NCI-H1694 (cell line): ENCODE measurements around the gene PPM1L.

Experiments used
- DNase-seq: peaks from one replicate; lab custom pipeline; 2025; lab: John Stamatoyannopoulos, UW

The PPM1L gene

GRCh38 chr3:160808838-160809237, 52.8 kb downstream of the PPM1L start:
- DNase-seq, result no peak

- no peak for DNase-seq
These were observed 53.4 kb downstream of the PPM1L start for GRCh38 chr3:160809453-160809852.

DNA sequence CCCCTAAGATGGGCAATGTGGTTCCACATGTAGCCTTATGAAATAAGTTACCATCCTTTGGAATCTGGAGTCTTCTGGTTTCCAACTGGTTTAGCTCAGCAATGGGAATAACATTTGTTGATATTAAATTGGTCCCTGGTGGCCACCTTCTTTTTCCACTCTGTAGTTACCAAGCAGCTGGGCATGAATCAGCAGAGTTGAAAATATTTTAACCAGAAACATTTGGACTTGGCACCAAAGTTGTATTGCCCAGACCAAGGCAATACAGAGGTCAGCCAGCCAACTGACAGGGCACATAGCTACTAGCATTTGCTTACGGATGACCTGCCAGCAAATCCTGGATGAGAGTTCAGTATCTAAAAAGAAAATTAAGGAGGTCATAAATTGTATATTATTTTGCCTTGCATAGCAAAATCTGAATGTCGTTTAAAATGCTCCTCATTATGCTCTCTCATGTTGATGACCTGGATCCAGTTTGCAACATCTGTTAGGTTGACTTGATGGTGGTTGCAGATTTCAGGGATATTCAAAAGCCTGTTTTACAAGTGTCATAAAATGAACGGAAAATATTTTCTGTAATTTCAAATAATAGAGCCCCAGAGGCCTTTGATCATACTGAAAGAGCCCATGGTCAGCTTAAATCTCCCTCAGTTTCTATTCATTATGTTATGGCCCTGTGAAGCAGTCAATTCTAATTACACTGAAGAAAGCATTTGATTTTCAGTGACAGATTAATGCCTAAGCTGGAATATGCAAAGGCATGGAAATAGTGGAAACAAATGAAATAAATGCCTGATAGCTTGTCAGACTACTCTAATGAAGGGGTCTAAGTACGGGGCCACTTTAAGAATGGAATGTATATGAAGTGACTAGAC, 54.6 kb downstream of the PPM1L start:
- DNase-seq, result peak; percentile 22

DNA sequence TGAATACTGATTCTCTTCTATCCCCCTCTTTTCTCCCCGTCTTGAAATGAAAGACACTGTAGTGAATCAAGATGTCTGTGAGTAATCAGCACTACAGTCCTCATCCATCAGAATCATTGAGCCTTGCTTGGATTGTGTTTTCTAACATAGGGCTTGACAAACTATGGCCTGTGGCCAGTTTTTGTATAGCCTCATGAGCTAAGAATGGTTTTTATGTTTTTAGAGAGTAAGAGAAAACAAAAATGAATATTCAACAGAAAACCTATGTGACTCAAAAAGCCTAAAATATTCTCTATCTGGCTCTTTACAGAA, 55.2 kb downstream of the PPM1L start:
- DNase-seq, result no peak

DNA sequence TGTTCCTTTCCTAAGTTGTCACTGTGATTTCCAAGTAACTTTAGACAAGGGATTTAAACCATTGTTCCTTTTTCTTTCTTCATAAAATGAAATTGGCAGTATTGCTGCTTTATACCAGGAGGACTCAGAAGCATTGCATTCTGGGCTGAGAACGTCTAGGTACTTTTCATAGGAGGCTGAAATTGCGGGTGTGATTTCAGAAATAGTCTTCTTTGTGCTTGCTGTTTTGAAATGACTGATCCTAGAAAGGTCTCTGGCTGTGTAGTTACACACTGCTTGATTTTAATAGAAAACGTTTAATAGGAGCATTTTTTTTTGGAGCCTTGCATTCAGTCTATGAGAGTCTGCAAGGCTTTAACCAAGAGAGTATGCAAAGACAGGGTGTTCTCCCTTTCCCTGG, 56.3 kb downstream of the PPM1L start:
- no peak for DNase-seq

DNA sequence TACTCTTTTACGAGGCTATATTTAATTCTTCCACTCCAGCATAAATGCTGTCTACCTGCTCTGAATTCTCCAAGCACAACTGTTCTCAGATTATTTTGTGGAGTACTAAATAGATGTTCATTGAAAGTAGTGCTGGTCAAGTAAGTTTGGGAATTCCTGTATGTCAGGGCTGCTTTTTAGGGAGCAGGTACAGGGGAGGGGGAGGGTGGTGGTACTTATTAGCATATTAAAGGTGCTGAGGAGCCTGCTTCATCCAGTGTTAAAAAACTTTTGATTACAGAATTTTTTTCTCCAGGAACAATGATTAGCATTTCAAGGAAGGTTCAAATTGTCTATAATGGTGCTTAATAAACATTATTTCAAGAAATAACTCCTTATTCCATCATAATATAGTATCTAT, 59.2 kb downstream of the PPM1L start:
- no peak for DNase-seq

DNA sequence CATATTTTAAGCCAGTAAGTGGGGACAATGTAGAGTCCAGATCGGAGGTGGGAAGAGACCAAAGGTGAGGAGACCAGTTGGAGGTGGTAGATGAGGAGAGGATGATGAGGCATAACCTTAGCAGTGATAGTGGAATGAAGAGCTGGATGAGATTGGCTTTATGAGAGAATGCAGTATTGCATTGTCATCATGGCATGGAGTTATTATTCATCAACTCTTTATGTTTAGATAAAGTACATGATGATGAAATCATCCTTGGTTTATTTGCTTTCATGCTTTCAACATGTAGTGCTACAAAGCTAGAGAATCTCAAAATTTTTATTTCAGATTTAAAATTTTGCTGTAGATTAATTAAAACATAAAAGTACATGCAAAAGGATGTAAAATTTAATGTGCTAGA, 64.0 kb downstream of the PPM1L start:
- DNase-seq, result no peak

GRCh38 chr3:160820430-160820829, 64.4 kb downstream of the PPM1L start:
- DNase-seq, result no peak

- DNase-seq, result no peak
These were observed 66.9 kb downstream of the PPM1L start for GRCh38 chr3:160822936-160823335.

GRCh38 chr3:160825311-160825800, 69.3 kb downstream of the PPM1L start:
- no peak for DNase-seq

GRCh38 chr3:160826408-160826807, 70.4 kb downstream of the PPM1L start:
- DNase-seq, result no peak

- no peak for DNase-seq
These were observed 71.0 kb downstream of the PPM1L start for GRCh38 chr3:160826991-160827390.

DNA sequence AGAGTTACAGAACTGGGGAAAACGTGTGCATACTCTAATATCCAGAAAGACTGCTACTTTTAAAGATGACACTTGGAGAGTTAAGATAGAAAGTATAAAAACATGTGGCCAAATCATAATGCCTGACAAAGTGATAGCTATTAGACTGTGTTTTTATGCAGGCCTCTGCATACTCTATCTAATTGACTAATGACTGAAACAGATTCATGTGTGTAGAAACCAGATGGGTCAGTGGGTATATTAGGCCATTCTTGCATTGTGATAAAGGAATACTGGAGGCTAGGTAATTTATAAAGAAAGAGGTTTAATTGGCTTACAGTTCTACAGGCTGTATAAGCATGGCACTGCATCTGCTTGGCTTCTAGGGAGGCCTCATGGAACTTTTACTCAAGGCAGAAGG, 71.5 kb downstream of the PPM1L start:
- no peak for DNase-seq

GRCh38 chr3:160828880-160829279, 72.8 kb downstream of the PPM1L start:
- DNase-seq, result no peak

GRCh38 chr3:160829486-160830009, 73.5 kb downstream of the PPM1L start:
- DNase-seq, result no peak

GRCh38 chr3:160830796-160831195, 74.8 kb downstream of the PPM1L start:
- no peak for DNase-seq

DNA sequence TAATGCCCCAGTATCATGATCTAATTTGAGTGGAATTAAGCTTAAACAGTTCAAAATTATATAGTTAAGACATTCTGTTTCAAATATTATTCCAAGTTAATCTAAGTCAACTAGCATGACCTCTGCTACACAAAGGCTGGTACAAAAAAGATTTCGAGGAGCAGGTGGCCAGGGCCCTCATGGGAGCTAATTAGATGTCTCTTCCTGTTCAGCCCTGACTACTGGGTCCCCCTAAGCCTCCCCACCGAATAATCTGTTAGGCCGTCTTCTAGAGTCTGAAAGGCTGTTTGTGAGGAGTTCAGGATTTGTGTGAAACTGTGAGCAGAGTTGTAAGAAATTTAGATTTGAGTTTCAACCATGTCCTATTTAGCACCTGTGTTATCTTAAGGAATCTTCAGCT, 75.4 kb downstream of the PPM1L start:
- DNase-seq, result peak; percentile 36

DNA sequence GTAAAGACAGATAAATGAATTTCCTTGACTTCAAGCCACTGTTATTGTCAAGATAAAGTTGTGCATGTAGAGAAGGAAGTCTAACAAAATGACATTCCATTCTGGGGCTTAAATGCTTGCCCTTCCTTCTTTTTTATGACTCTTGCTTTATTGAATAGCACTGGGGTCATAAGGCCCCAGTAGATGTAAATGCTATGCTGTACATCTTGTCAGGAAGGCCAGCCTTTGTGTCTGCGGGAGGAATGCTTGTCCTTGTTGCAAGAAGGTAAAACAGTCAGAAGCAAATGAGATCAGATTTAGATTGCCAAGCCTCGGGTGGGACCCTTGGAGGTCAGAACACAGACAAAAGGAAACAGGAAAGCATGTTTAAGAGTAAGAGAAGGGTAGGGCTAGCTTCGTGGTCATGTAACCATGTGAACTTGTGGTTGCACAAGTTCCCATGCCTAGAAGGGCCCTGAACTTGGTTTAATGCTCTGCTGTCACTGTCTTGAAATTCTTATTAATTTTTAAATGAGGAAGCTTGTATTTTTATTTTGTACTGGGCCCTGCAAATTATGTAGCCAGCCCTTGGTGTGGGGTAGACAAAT, 81.5 kb downstream of the PPM1L start:
- no peak for DNase-seq

DNA sequence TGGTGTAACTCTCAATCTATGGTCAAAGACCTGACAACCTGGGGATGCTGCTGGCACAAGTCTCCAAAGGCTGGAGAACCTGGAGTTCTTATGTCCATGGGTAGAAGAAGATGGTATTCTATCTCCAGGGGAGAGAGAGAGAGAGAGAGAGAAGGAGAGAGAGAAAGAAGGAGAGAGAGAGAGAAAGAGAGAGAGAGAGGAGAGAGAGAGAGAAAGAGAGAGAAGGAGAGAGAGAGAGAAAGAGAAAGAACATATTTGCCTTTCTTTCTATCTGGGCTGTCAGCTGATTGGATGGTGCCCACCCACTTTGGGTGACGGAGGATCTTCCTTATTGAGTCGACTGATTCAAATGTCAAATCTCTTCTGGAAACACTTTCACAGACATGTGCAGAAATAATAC, 84.6 kb downstream of the PPM1L start:
- no peak for DNase-seq

GRCh38 chr3:160841455-160841854, 85.4 kb downstream of the PPM1L start:
- DNase-seq, result no peak

DNA sequence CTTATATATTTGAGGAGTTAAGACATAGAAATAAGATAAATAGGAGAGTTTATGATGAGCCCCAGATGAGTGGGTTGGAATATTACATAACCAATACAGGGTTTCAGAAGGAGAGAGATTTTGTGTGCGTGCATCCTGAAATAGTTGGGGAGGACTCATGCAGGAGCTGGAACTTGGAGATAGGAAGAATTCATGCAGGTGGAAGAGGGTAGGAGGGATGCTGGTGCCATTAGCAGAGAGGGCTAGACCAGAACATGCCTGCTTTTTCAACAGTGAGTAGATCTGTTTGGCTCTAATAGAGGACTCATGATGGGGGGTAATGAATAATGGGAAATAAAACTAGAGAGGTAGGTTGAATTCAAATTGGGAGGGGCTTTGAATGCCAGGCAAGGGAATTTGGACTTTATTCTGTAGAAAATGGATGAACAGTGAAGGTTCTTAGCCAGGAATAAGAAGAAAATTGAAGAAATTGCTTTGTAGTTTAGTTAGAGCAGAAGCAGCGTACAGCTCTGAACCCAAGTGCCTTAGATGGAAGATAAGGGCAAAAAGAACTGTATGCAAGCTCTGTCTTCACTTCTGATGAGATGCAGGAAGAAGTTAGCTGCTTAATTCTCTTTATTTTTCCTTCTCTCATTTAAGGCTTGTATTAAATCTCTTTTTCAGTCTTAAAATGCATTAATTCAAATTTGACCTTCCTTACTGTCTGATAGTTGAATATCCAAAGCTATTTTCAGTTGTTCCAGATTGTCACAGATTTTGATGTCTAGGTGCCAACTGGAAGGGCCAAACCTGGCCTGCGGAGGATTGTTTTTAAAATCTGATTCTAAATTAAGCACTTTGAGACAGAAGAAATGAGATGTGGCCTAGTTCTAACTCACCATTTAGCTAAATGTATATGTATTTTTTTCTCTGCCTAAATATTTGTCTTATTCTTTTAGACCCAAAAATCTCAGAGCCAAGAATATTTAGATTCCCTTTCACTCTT, 86.3 kb downstream of the PPM1L start:
- DNase-seq, result no peak

- no peak for DNase-seq
These were observed 95.7 kb downstream of the PPM1L start for GRCh38 chr3:160851629-160852210.
